Nephron progenitor cell (in vitro differentiated cells): Measurements from ENCODE around the gene SEC22C.

ENCODE experiments used
- DNase-seq: peaks from one replicate; pipeline ENCODE4 v3.0.0; 2021
- H3K27ac Mint-ChIP-seq: 2 replicates; pipeline ENCODE4 v1.8.0; 2021; ENCODE audit warnings: mild to moderate bottlenecking, moderate library complexity, mixed read lengths
- H3K27me3 Mint-ChIP-seq: 2 replicates; pipeline ENCODE4 v1.8.0; 2021; ENCODE audit warnings: mild to moderate bottlenecking, low read depth, mixed read lengths; ENCODE audit not compliant: poor library complexity
- H3K36me3 Mint-ChIP-seq: 2 replicates; pipeline ENCODE4 v1.8.0; 2021; ENCODE audit warnings: low read depth, mixed read lengths
- H3K4me1 Mint-ChIP-seq: 2 replicates; pipeline ENCODE4 v1.8.0; 2021; ENCODE audit warnings: mixed read lengths
- H3K4me3 Mint-ChIP-seq: 2 replicates; pipeline ENCODE4 v1.8.0; 2021; ENCODE audit warnings: mild to moderate bottlenecking, moderate library complexity, mixed read lengths
- H3K9me3 Mint-ChIP-seq: 2 replicates; pipeline ENCODE4 v1.8.0; 2021; ENCODE audit warnings: mild to moderate bottlenecking, moderate library complexity, mixed read lengths
- CTCF ChIP-seq: fragments of 200-600 bp; sonication (generic); IDR thresholded peaks from 2 replicates; pipeline ENCODE4 v1.5.0; 2021; ENCODE audit warnings: antibody characterized with exemption

The SEC22C gene

GRCh38 chr3:42505128-42505848, 76.5 kb downstream of the SEC22C start:
- H3K36me3 Mint-ChIP-seq: no peaks in the 10 kb centered on the region
- TF ChIP-seq CTCF: no peak
- DNase-seq: no peak
- no peak overlapping the region for H3K27ac Mint-ChIP-seq
- no peak overlapping the region for H3K4me3 Mint-ChIP-seq
- H3K27me3 Mint-ChIP-seq: peaks cover 52% of the 10 kb centered on the region
- no peaks in the 10 kb centered on the region for H3K9me3 Mint-ChIP-seq
- peaks cover 23% of the 10 kb centered on the region for H3K4me1 Mint-ChIP-seq

DNA sequence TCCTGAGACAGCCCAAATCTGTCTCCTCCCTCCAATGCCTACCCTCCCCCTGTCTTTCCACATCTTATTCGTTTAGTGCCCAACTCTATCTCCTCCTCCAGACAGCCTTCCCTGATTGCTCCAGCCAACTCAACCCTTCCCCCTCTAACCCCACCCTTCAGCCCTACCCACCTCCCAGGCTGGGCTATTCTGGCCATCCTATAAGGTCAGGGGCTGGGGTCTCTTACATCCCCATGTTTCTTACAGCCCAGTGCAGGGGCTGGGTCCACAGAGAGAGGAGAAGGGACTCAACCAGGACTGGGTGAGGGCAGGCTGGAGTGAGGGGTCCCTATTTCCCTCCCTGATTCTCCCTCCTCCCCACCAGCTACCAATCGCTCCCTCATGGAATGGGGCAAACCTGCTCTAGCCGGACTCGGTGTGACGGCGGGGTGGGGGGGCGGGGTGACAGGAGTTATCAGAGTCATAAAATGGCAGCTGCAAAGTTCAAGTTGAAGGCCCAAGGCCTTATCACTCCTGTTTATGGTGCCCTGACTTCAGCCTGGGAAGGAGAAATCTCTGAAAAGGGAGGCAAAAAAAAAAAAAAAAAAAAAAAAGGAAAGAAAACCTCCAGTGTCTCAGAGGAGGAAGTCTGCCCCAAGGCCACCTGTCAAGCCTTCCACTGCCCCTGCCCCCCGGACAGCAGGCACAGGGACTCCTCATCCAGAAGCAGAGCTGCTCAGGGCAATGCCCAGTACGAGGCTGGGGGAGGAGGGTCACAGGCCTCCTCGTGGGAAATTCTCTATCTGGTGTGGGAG, 77.2 kb downstream of the SEC22C start:
- Mint-ChIP-seq H3K4me3 (no peak overlapping the region), H3K27me3 (peaks cover 60% of the 10 kb centered on the region), H3K9me3 (no peaks in the 10 kb centered on the region), H3K4me1 (peaks cover 23% of the 10 kb centered on the region), H3K36me3 (no peaks in the 10 kb centered on the region), H3K27ac (no peak overlapping the region)
- no peak for TF ChIP-seq CTCF
- no peak for DNase-seq

GRCh38 chr3:42503957-42504333, 77.8 kb downstream of the SEC22C start:
- Mint-ChIP-seq H3K27ac (no peak overlapping the region), H3K36me3 (no peaks in the 10 kb centered on the region), H3K9me3 (no peaks in the 10 kb centered on the region), H3K27me3 (peaks cover 65% of the 10 kb centered on the region), H3K4me1 (peaks cover 20% of the 10 kb centered on the region), H3K4me3 (no peak overlapping the region)
- DNase-seq: no peak
- no peak for TF ChIP-seq CTCF

GRCh38 chr3:42503251-42503924, 78.4 kb downstream of the SEC22C start:
- Mint-ChIP-seq H3K27me3 (peaks cover 67% of the 10 kb centered on the region), H3K36me3 (no peaks in the 10 kb centered on the region), H3K27ac (no peak overlapping the region), H3K9me3 (no peaks in the 10 kb centered on the region), H3K4me3 (peak overlapping the region; percentile 68), H3K4me1 (peaks cover 16% of the 10 kb centered on the region)
- DNase-seq: no peak
- no peak for TF ChIP-seq CTCF

GRCh38 chr3:42502429-42503250, 79.1 kb downstream of the SEC22C start, which contains the start of gene VIPR1:
VIPR1 (plus strand) TSS chr3:42502643; CDS start chr3:42502736, 93 bp downstream.
- H3K4me3 Mint-ChIP-seq: peak within 1 kb of the TSS; percentile 87
- H3K4me1 Mint-ChIP-seq: peaks cover 18% of the 10 kb centered on the region
- H3K27ac Mint-ChIP-seq: no peak within 1 kb of the TSS
- TF ChIP-seq CTCF: no peak
- peaks cover 73% of the 10 kb centered on the region for H3K27me3 Mint-ChIP-seq
- no peaks in the 10 kb centered on the region for H3K9me3 Mint-ChIP-seq
- peak; percentile 90 for DNase-seq
- no peaks in the 10 kb centered on the region for H3K36me3 Mint-ChIP-seq
